A673 (cell line): ENCODE measurements around the gene SUDS3.

ENCODE experiments used
- EZH2 ChIP-seq: fragments of 200-600 bp; sonication (generic); IDR thresholded peaks from 2 replicates; pipeline ENCODE4 v1.6.1; 2017; ENCODE audit warnings: borderline replicate concordance, low read depth, mild to moderate bottlenecking, mixed read lengths, antibody characterized with exemption, low read length; ENCODE audit not compliant: poor library complexity, severe bottlenecking
- TF ChIP-seq, protein P1 (sequence below): fragments of 300-800, 200-600 bp; sonication (generic); conservative IDR thresholded peaks from 2 replicates; pipeline ENCODE4 v1.5.1; 2017; ENCODE audit warnings: low read depth, mild to moderate bottlenecking, antibody characterized with exemption, low read length, moderate library complexity, mixed read lengths

DNA sequence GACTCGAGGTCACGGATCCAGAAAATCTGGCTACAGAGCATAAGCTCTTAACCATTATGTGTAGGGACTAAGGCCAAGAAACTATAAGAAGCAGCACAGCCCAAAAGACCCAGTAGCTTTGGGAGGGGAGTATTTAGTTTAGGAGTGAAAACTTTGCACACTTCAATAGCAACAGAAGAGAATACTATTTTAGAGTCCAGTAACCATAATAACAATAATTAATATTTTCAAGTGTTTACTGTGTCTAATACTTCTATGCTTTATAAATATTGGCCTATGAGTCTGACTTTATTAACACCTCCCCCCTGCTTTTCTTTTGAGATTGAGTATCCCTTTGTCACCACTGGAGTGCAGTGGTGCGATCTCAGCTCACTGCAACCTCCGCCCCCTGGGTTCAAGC lies 82.8 kb downstream of the SUDS3 start:
- TF ChIP-seq, protein P1, sequence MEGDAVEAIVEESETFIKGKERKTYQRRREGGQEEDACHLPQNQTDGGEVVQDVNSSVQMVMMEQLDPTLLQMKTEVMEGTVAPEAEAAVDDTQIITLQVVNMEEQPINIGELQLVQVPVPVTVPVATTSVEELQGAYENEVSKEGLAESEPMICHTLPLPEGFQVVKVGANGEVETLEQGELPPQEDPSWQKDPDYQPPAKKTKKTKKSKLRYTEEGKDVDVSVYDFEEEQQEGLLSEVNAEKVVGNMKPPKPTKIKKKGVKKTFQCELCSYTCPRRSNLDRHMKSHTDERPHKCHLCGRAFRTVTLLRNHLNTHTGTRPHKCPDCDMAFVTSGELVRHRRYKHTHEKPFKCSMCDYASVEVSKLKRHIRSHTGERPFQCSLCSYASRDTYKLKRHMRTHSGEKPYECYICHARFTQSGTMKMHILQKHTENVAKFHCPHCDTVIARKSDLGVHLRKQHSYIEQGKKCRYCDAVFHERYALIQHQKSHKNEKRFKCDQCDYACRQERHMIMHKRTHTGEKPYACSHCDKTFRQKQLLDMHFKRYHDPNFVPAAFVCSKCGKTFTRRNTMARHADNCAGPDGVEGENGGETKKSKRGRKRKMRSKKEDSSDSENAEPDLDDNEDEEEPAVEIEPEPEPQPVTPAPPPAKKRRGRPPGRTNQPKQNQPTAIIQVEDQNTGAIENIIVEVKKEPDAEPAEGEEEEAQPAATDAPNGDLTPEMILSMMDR, result no peak
- TF ChIP-seq EZH2, result no peak
